SK-N-SH (cell line): Measurements from ENCODE around the gene EMX1. TPM values are rescaled to one million over a fixed set of nuclear protein-coding genes. Genes with fewer than 3 reads are reported as not detected.

Source experiments
- CTCF ChIA-PET: fragments of 300-600, 350-600 bp; formaldehyde crosslinking; extraction: SDS; loops from one replicate; lab custom pipeline; 2021; lab: Yijun Ruan, JAX
- POLR2A ChIA-PET: fragments of 350-600 bp; sonication (Branson Sonifier 250); formaldehyde crosslinking; extraction: SDS; loops from one replicate; lab custom pipeline; 2020; ENCODE audit warnings: antibody characterized with exemption, inconsistent platforms; lab: Yijun Ruan, JAX
- DNase-seq: peaks from one replicate; pipeline ENCODE4 v3.0.0; 2012
- H2AFZ ChIP-seq: fragments of 200-600 bp; sonication (generic); 2 replicates; pipeline ENCODE4 v1.8.1; 2016; ENCODE audit warnings: antibody characterized with exemption, mild to moderate bottlenecking, low read depth
- H3F3A ChIP-seq: fragments of 200-600 bp; sonication (generic); replicated peaks from 2 replicates; pipeline ENCODE3; 2016; ENCODE audit warnings: antibody characterized with exemption, mild to moderate bottlenecking; ENCODE audit not compliant: insufficient read depth
- H3K27ac ChIP-seq, 2 experiments: fragments of 200-500 bp in 1 of 2; fragments of 200-600 bp in 1 of 2; sonication (Bioruptor generic) in 1 of 2; sonication (generic), shearing (Covaris generic) in 1 of 2; 2 replicates each; pipeline versions ENCODE4 v1.5.1 to v1.6.1; 2014 to 2016; ENCODE audit warnings: low read depth in 2 of 2, inconsistent platforms in 1 of 2, low read length in 1 of 2, mild to moderate bottlenecking in 1 of 2, mixed read lengths in 1 of 2
- H3K27me3 ChIP-seq: fragments of 200-600 bp; sonication (generic), shearing (Covaris generic); 2 replicates; pipeline ENCODE4 v1.6.1; 2016; ENCODE audit warnings: mixed run types; ENCODE audit not compliant: insufficient read depth
- H3K36me3 ChIP-seq, 2 experiments: fragments of 200-500 bp in 1 of 2; fragments of 200-600 bp in 1 of 2; sonication (Bioruptor generic) in 1 of 2; sonication (generic) in 1 of 2; replicated peaks in 1 of 2; 2 replicates each; pipeline versions ENCODE3 to v1.5.1; 2014 to 2016; ENCODE audit warnings: low read length in 1 of 2, mild to moderate bottlenecking in 1 of 2; ENCODE audit not compliant: insufficient read depth in 2 of 2, control insufficient read depth in 1 of 2
- H3K4me1 ChIP-seq, 2 experiments: fragments of 200-500 bp in 1 of 2; fragments of 200-600 bp in 1 of 2; sonication (Bioruptor generic) in 1 of 2; sonication (generic), shearing (Covaris generic) in 1 of 2; 2 replicates each; pipeline versions ENCODE4 v1.5.1 to v1.6.1; 2014 to 2016; ENCODE audit warnings: low read depth in 1 of 2, low read length in 1 of 2, mixed run types in 1 of 2; ENCODE audit not compliant: insufficient read depth in 2 of 2, control insufficient read depth in 1 of 2
- H3K4me2 ChIP-seq: fragments of 200-600 bp; sonication (generic), shearing (Covaris generic); 2 replicates; pipeline ENCODE4 v1.6.1; 2017; ENCODE audit warnings: mixed run types
- H3K4me3 ChIP-seq, 2 experiments: fragments of 200-500 bp in 1 of 2; fragments of 200-600 bp in 1 of 2; sonication (Bioruptor generic) in 1 of 2; sonication (generic), shearing (Covaris generic) in 1 of 2; 2 replicates each; pipeline versions ENCODE4 v1.5.1 to v1.8.1; 2014 to 2016; ENCODE audit warnings: low read depth in 2 of 2, inconsistent platforms in 1 of 2, low read length in 1 of 2, mild to moderate bottlenecking in 1 of 2, mixed read lengths in 1 of 2, moderate library complexity in 1 of 2
- H3K79me2 ChIP-seq: fragments of 200-600 bp; sonication (generic); 2 replicates; pipeline ENCODE4 v1.8.1; 2017; ENCODE audit warnings: mild to moderate bottlenecking; ENCODE audit not compliant: insufficient read depth
- H3K9ac ChIP-seq: fragments of 200-600 bp; sonication (generic); 2 replicates; pipeline ENCODE4 v1.6.1; 2017; ENCODE audit warnings: mixed run types
- H3K9me2 ChIP-seq: fragments of 200-600 bp; sonication (generic); 2 replicates; pipeline ENCODE4 v1.6.1; 2017; ENCODE audit warnings: mixed run types
- H3K9me3 ChIP-seq: fragments of 200-600 bp; sonication (generic); 2 replicates; pipeline ENCODE4 v1.6.1; 2017; ENCODE audit warnings: mixed run types, mild to moderate bottlenecking, moderate library complexity
- H4K20me1 ChIP-seq: fragments of 200-600 bp; sonication (generic); 2 replicates; pipeline ENCODE4 v1.6.1; 2017; ENCODE audit warnings: mild to moderate bottlenecking, mixed run types; ENCODE audit not compliant: insufficient read depth
- CHD2 ChIP-seq: fragments of 150-350 bp; IDR thresholded peaks from 2 replicates; pipeline ENCODE4 v1.6.1; 2018; ENCODE audit warnings: low read length; ENCODE audit not compliant: partially characterized antibody
- EP300 ChIP-seq, 2 experiments: IDR thresholded peaks; 2 replicates each; pipeline versions ENCODE4 v1.4.0 to v1.6.1; 2012; ENCODE audit warnings: borderline replicate concordance in 1 of 2, low read depth in 1 of 2, low read length in 1 of 2
- FOSL2 ChIP-seq: IDR thresholded peaks from 2 replicates; pipeline ENCODE4 v1.4.0; 2012; ENCODE audit warnings: low read depth, mild to moderate bottlenecking, moderate library complexity, borderline replicate concordance
- FOXM1 ChIP-seq: IDR thresholded peaks from 2 replicates; pipeline ENCODE4 v1.4.0; 2012; ENCODE audit warnings: low read depth, mild to moderate bottlenecking
- IRF3 ChIP-seq: fragments of 150-350 bp; IDR thresholded peaks from 2 replicates; pipeline ENCODE4 v1.6.1; 2016; ENCODE audit warnings: mild to moderate bottlenecking, low read depth, low read length
- MXI1 ChIP-seq: IDR thresholded peaks from 2 replicates; pipeline ENCODE4 v1.6.1; 2012; ENCODE audit warnings: mild to moderate bottlenecking, low read depth, low read length, improper control_type of control experiment
- NFIC ChIP-seq: IDR thresholded peaks from 2 replicates; pipeline ENCODE4 v1.4.0; 2012; ENCODE audit warnings: borderline replicate concordance
- POLR2AphosphoS5 ChIP-seq: IDR thresholded peaks from 2 replicates; pipeline ENCODE4 v1.6.1; 2012; ENCODE audit warnings: low read depth, low read length
- RCOR1 ChIP-seq: fragments of 150-350 bp; IDR thresholded peaks from 2 replicates; pipeline ENCODE4 v1.6.1; 2017; ENCODE audit warnings: antibody characterized with exemption, low read length
- REST ChIP-seq: IDR thresholded peaks from 2 replicates; pipeline ENCODE4 v1.6.1; 2012; ENCODE audit warnings: mild to moderate bottlenecking, low read depth, low read length, moderate library complexity
- RFX5 ChIP-seq: IDR thresholded peaks from 2 replicates; pipeline ENCODE4 v1.6.1; 2012; ENCODE audit warnings: mild to moderate bottlenecking, improper control_type of control experiment, low read length
- SIN3A ChIP-seq: IDR thresholded peaks from 2 replicates; pipeline ENCODE4 v1.6.1; 2012; ENCODE audit warnings: low read depth, mild to moderate bottlenecking, low read length, moderate library complexity, borderline replicate concordance
- SMC3 ChIP-seq: IDR thresholded peaks from 2 replicates; pipeline ENCODE4 v1.6.1; 2012; ENCODE audit warnings: low read depth, low read length, improper control_type of control experiment
- TAF1 ChIP-seq: IDR thresholded peaks from 2 replicates; pipeline ENCODE4 v1.6.1; 2012; ENCODE audit warnings: low read depth, mild to moderate bottlenecking, low read length, moderate library complexity, borderline replicate concordance
- TCF12 ChIP-seq: IDR thresholded peaks from 2 replicates; pipeline ENCODE4 v1.4.0; 2012
- YY1 ChIP-seq: IDR thresholded peaks from 2 replicates; pipeline ENCODE4 v1.4.0; 2012; ENCODE audit warnings: low read depth, mild to moderate bottlenecking
- WGBS: methylation state at CpG from one replicate; pipeline ENCODE4 v1.1.6; 2017; ENCODE audit warnings: low lambda C conversion rate; 5-methylcytosine and 5-hydroxymethylcytosine counted together
- polyA plus RNA-seq, 3 experiments: library from polyadenylated mRNA; depleted of rRNA; stranded (reverse); fragments of >200 nt; gene quantifications; 2 replicates each; pipeline ENCODE4 v1.2.3, GENCODE V29; 2012
- TF ChIP-seq, protein P1 (sequence below): fragments of 150-350 bp; IDR thresholded peaks from 2 replicates; pipeline ENCODE4 v1.6.1; 2017; ENCODE audit warnings: antibody characterized with exemption, low read length, low read depth, borderline replicate concordance
- TF ChIP-seq, protein P2 (sequence below): IDR thresholded peaks from 2 replicates; pipeline ENCODE4; 2012
- TF ChIP-seq, protein P3 (sequence below): IDR thresholded peaks from 2 replicates; pipeline ENCODE4 v1.4.0; 2012; ENCODE audit warnings: low read depth, borderline replicate concordance
- TF ChIP-seq, protein P4 (sequence below): IDR thresholded peaks from 2 replicates; pipeline ENCODE4 v1.4.0; 2012; ENCODE audit warnings: low read depth, borderline replicate concordance

EMX1 gene
- polyA plus RNA-seq, 1 of the 3 experiments (the other 2 are of a cell fraction): not detected

DNA sequence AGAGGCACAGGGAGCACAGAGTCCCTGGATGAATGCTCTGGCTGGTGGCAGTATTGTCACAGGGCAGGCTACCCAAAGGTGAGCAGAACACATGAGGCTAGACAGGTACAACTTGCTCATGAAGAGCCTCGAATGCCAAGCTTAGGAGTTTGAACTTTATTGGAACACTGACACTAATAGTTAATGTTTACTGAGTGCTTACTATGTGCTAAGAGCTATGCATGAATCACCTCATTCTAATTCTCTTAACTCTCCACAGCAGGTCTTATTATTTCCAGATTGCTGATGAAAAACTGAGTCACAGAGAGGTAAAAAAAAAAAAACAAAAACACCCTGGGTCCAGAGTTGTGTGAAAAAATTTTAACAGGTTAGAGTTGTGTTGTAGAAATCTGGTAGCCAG lies 6.1 kb upstream of the EMX1 start (continued):
- TF ChIP-seq IRF3: no peak
- TF ChIP-seq YY1: no peak

DNA sequence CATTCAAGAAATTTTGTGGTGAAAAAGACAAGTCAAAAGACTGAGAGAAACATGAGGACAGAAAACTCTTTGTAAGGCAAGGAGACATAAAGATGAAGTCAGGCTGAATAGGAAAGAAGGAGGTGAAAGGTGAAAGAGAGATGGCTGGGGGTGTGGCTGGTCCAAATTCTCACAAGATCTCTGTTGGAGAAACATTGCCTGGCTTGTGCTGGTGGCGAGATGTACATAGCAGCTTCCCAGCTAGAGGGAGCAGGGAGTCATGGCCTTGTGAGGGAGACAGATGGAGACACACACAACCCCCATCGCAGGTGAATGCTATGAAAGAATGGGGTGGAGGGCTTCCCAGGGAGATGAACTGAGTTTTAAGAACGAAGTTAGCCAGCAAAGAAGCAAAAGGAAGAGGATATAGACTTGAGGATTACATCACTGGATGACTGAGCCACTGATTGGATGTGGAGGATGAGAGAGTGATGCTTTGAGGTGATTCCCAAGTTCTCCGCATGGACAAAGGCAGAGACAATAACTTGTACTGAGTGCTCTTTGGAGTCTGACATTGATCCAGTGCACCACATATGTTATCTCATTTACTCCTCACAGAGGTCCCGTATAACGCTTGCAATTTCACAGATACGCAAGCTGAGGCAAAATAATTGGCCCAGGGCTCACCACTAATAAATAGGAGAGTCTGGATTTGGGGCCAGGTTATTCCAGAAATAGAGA lies 3.7 kb upstream of the EMX1 start:
- TF ChIP-seq POLR2AphosphoS5 (no peak), FOXM1 (no peak), NFIC (no peak), MXI1 (no peak), SIN3A (no peak), TAF1 (no peak), FOSL2 (no peak), TCF12 (no peak), SMC3 (no peak), REST (no peak), RCOR1 (no peak), EP300 (IDR thresholded peaks at IDR 0.05; ENCODE audit: borderline replicate concordance in 1 of 2, low read depth in 1 of 2, low read length in 1 of 2) (no peak), RFX5 (no peak), CHD2 (no peak)
- TF ChIP-seq, protein P1, sequence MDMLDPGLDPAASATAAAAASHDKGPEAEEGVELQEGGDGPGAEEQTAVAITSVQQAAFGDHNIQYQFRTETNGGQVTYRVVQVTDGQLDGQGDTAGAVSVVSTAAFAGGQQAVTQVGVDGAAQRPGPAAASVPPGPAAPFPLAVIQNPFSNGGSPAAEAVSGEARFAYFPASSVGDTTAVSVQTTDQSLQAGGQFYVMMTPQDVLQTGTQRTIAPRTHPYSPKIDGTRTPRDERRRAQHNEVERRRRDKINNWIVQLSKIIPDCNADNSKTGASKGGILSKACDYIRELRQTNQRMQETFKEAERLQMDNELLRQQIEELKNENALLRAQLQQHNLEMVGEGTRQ: no peak
- TF ChIP-seq, protein P2, sequence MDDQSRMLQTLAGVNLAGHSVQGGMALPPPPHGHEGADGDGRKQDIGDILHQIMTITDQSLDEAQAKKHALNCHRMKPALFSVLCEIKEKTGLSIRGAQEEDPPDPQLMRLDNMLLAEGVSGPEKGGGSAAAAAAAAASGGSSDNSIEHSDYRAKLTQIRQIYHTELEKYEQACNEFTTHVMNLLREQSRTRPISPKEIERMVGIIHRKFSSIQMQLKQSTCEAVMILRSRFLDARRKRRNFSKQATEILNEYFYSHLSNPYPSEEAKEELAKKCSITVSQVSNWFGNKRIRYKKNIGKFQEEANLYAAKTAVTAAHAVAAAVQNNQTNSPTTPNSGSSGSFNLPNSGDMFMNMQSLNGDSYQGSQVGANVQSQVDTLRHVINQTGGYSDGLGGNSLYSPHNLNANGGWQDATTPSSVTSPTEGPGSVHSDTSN: no peak
- TF ChIP-seq, protein P3, sequence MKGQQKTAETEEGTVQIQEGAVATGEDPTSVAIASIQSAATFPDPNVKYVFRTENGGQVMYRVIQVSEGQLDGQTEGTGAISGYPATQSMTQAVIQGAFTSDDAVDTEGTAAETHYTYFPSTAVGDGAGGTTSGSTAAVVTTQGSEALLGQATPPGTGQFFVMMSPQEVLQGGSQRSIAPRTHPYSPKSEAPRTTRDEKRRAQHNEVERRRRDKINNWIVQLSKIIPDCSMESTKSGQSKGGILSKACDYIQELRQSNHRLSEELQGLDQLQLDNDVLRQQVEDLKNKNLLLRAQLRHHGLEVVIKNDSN: no peak
- TF ChIP-seq, protein P4, sequence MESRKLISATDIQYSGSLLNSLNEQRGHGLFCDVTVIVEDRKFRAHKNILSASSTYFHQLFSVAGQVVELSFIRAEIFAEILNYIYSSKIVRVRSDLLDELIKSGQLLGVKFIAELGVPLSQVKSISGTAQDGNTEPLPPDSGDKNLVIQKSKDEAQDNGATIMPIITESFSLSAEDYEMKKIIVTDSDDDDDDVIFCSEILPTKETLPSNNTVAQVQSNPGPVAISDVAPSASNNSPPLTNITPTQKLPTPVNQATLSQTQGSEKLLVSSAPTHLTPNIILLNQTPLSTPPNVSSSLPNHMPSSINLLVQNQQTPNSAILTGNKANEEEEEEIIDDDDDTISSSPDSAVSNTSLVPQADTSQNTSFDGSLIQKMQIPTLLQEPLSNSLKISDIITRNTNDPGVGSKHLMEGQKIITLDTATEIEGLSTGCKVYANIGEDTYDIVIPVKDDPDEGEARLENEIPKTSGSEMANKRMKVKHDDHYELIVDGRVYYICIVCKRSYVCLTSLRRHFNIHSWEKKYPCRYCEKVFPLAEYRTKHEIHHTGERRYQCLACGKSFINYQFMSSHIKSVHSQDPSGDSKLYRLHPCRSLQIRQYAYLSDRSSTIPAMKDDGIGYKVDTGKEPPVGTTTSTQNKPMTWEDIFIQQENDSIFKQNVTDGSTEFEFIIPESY: no peak
- Histone ChIP-seq H3K27me3 (peaks cover 85% of the 10 kb centered on the region), H3K4me3 (no peak overlapping the region), H3K36me3 (no peaks in the 10 kb centered on the region), H3K9me2 (no peaks in the 10 kb centered on the region), H3K4me2 (no peak overlapping the region), H2AFZ (no peak overlapping the region), H3K9ac (no peak overlapping the region), H3K27ac (no peak overlapping the region), H3K4me1 (peaks cover 0 to 10% of the 10 kb centered on the region in 2 experiments; a peak in 1 of 4 replicates), H3K79me2 (no peaks in the 10 kb centered on the region), H3K9me3 (no peaks in the 10 kb centered on the region), H4K20me1 (peaks cover 15% of the 10 kb centered on the region; the same call in 1 of the 2 replicates), H3F3A (no peaks in the 10 kb centered on the region)
- ChIA-PET CTCF (interaction anchor here (0.7 to 3.5 kb wide), 7 partner anchors 10 to 250 kb away, joined by 3 to 22 read pairs (median 9); no protein-coding TSS in a partner anchor), POLR2A (no interaction called here)
- WGBS: 37% methylated on average over 7 of the region's 7 CpGs
- no peak for DNase-seq
